Breast epithelium (tissue), 3 donors: ENCODE results near the gene FYCO1.

ENCODE experiments used
- CTCF ChIP-seq, 3 donors: fragments of 450-650 bp; IDR thresholded peaks; one replicate each; pipeline ENCODE4 v1.5.1; 2016 to 2017; ENCODE audit warnings: antibody characterized with exemption in 3 of 3, mild to moderate bottlenecking in 3 of 3, moderate library complexity in 3 of 3
- POLR2A ChIP-seq: fragments of 450-650 bp; IDR thresholded peaks from one replicate; pipeline ENCODE4 v1.6.1; 2016; ENCODE audit warnings: antibody characterized with exemption, mild to moderate bottlenecking, moderate library complexity

GRCh38 chr3:45980229-45980813, 15.3 kb downstream of the FYCO1 start:
- TF ChIP-seq POLR2A (no peak), CTCF (IDR thresholded peaks at IDR 0.05) (no peak)
